K562 (cell line): Measurements from ENCODE around the gene ZNF410. TPM values are rescaled to one million over a fixed set of nuclear protein-coding genes. Genes with fewer than 3 reads are reported as not detected.

Source experiments
- CBX3 ChIP-seq, 2 experiments: IDR thresholded peaks; 1 replicate in 1 of 2; 2 replicates in 1 of 2; pipeline ENCODE4 v1.6.1; 2012; ENCODE audit warnings: inconsistent platforms in 2 of 2, low read length in 2 of 2, borderline replicate concordance in 1 of 2, control low read depth in 1 of 2
- CXXC5 ChIP-seq: fragments of 250-450 bp; sonication (Bioruptor Pico); IDR thresholded peaks from 2 replicates; pipeline ENCODE4 v1.8.0; 2022; ENCODE audit warnings: inconsistent platforms, mild to moderate bottlenecking, moderate library complexity
- ESRRA ChIP-seq: fragments of 450-650 bp; IDR thresholded peaks from 2 replicates; pipeline ENCODE4 v1.6.1; 2014; ENCODE audit warnings: low read depth, mild to moderate bottlenecking, moderate library complexity, borderline replicate concordance
- GTF2F1 ChIP-seq: IDR thresholded peaks from 2 replicates; pipeline ENCODE4 v1.6.1; 2011; ENCODE audit warnings: low read depth, low read length, improper control_type of control experiment
- ID3 ChIP-seq, 2 experiments: fragments of 250-450 bp in 1 of 2; fragments of 450-650 bp in 1 of 2; sonication (Bioruptor Pico) in 1 of 2; IDR thresholded peaks; 2 replicates each; pipeline versions ENCODE4 v1.6.1 to v1.8.0; 2016 to 2021; ENCODE audit warnings: mild to moderate bottlenecking in 2 of 2, moderate library complexity in 2 of 2, missing compliant biosample characterization in 1 of 2, missing genetic modification characterization in 1 of 2
- NFE2 ChIP-seq: IDR thresholded peaks from 2 replicates; pipeline ENCODE4 v1.6.1; 2014; ENCODE audit warnings: antibody characterized with exemption, low read depth
- PHTF2 ChIP-seq: fragments of 250-450 bp; sonication (Bioruptor Pico); IDR thresholded peaks from 2 replicates; pipeline ENCODE4 v1.5.0; 2021; ENCODE audit warnings: mild to moderate bottlenecking
- RCOR1 ChIP-seq, 2 experiments: IDR thresholded peaks; 2 replicates each; pipeline ENCODE4 v1.6.1; 2012; ENCODE audit warnings: low read depth in 2 of 2, low read length in 2 of 2, borderline replicate concordance in 1 of 2, improper control_type of control experiment in 1 of 2
- REST ChIP-seq, 2 experiments: fragments of 450-650 bp; formaldehyde crosslinking in 1 of 2; IDR thresholded peaks; 2 replicates each; pipeline versions ENCODE4 v1.4.0 to v1.6.1; 2014 to 2020; ENCODE audit warnings: mild to moderate bottlenecking in 2 of 2, borderline replicate concordance in 1 of 2, low read depth in 1 of 2
- RFX7 ChIP-seq: fragments of 250-450 bp; sonication (Bioruptor Pico); IDR thresholded peaks from 2 replicates; pipeline ENCODE4 v1.5.1; 2021; ENCODE audit warnings: mild to moderate bottlenecking
- SLC30A9 ChIP-seq: fragments of 250-450 bp; sonication (Bioruptor Pico); IDR thresholded peaks from 2 replicates; pipeline ENCODE4 v1.8.0; 2022; ENCODE audit warnings: mild to moderate bottlenecking, moderate library complexity
- SMARCA5 ChIP-seq: fragments of 450-650 bp; IDR thresholded peaks from 2 replicates; pipeline ENCODE4 v1.6.1; 2016
- SUPT5H ChIP-seq: fragments of 450-650 bp; IDR thresholded peaks from 2 replicates; pipeline ENCODE4 v1.6.1; 2016
- THAP7 ChIP-seq: fragments of 250-450 bp; sonication (Bioruptor Pico); IDR thresholded peaks from 2 replicates; pipeline ENCODE4 v1.5.0; 2021
- ZBED1 ChIP-seq: IDR thresholded peaks from 2 replicates; pipeline ENCODE4 v1.6.1; 2014
- ZBTB34 ChIP-seq: fragments of 250-450 bp; sonication (Bioruptor Pico); IDR thresholded peaks from 2 replicates; pipeline ENCODE4 v1.8.0; 2021; ENCODE audit warnings: mild to moderate bottlenecking, moderate library complexity
- ZZZ3 ChIP-seq: fragments of 450-650 bp; IDR thresholded peaks from 2 replicates; pipeline ENCODE4 v1.6.1; 2016; ENCODE audit warnings: antibody characterized with exemption, mild to moderate bottlenecking, moderate library complexity
- polyA plus RNA-seq, 8 experiments: library from polyadenylated mRNA; depleted of rRNA in 4 of 8; stranded (reverse) in 5 of 8; unstranded in 3 of 8; fragments of >200 nt; fragmentation: Nextera tagmentation in 2 of 8; fragmentation: Illumina TruSeq in 1 of 8; extraction: Ambion mirVana in 2 of 8; extraction: Trizol in 1 of 8; gene quantifications; 2 replicates each; pipeline versions ENCODE4 v1.2.1 to v1.2.3, GENCODE V29; 2011 to 2014; ENCODE audit warnings: inconsistent platforms in 1 of 8, missing spikeins in 1 of 8
- total RNA-seq, 7 experiments: library from RNA; depleted of rRNA in 6 of 7; stranded (reverse); fragments of >200 nt in 6 of 7; fragmentation: Illumina TruSeq in 2 of 7; extraction: Trizol in 2 of 7; gene quantifications; 2 replicates each; pipeline versions ENCODE4 v1.2.1 to v1.2.3, GENCODE V29; 2011 to 2021; ENCODE audit warnings: low replicate concordance in 1 of 7

ZNF410 gene
- total and polyA plus RNA-seq, 9 of the 15 experiments (the other 6 are each of a cell fraction or from before 2014, with no cell fraction given) = 20.5 to 64.8 (median 38.7) TPM

GRCh38 chr14:73851567-73852382 is 34.9 kb upstream of the ZNF410 start, which contains the start of gene PTGR2 (continued):
- TF ChIP-seq REST (IDR thresholded peaks at IDR 0.05; ENCODE audit: borderline replicate concordance) (no peak), REST (CRISPR knock-in tag; IDR thresholded peaks at IDR 0.05; ENCODE audit: low read depth) (no peak), ZZZ3 (no peak), PHTF2 (no peak), CBX3 (IDR thresholded peaks at IDR 0.05; ENCODE audit: borderline replicate concordance in 1 of 2, low read length in 2 of 2) (no peak), GTF2F1 (0 out of 2 replicates have a peak, but pooled peaks have one; percentile 18), SUPT5H (peak; percentile 77), RCOR1 (IDR thresholded peaks at IDR 0.05; ENCODE audit: borderline replicate concordance in 1 of 2, low read depth in 2 of 2, low read length in 2 of 2) (0 out of 4 replicates have a peak, but pooled peaks of 1 of the 2 experiments have one; percentile 21), SLC30A9 (CRISPR knock-in tag) (no peak), CXXC5 (CRISPR knock-in tag) (peak; percentile 44; the same call in 1 of the 2 replicates), THAP7 (CRISPR knock-in tag) (no peak), ZBED1 (no peak), ID3 (CRISPR knock-in tag; IDR thresholded peaks at IDR 0.05) (no peak), ID3 (tag; IDR thresholded peaks at IDR 0.05) (no peak), SMARCA5 (0 out of 2 replicates have a peak, but pooled peaks have one; percentile 59), NFE2 (no peak), RFX7 (CRISPR knock-in tag) (no peak), ZBTB34 (CRISPR knock-in tag) (no peak), ESRRA (0 out of 2 replicates have a peak, but pooled peaks have one; percentile 8)
